ENCODE results near the gene LRMDA.
"Not testable (repeated sequence)": the region's sequence is repeated elsewhere in the genome, so short reads cannot be mapped to it uniquely, and the experiment has no call there.

LRMDA gene

GRCh38 chr10:76497666-76498065 lies 1066.2 kb downstream of the LRMDA start:
- DNase-seq = no peak

GRCh38 chr10:76504823-76505222 lies 1073.4 kb downstream of the LRMDA start:
- no peak for DNase-seq

- no peak for DNase-seq
Observed at GRCh38 chr10:76509446-76509845, 1078.0 kb downstream of the LRMDA start.

- no peak for DNase-seq
Observed at GRCh38 chr10:76514321-76514720, 1082.9 kb downstream of the LRMDA start.

GRCh38 chr10:76514869-76515268 lies 1083.4 kb downstream of the LRMDA start:
- no peak for DNase-seq

GRCh38 chr10:76522547-76522946 lies 1091.1 kb downstream of the LRMDA start:
- no peak for DNase-seq

GRCh38 chr10:76523246-76523645 lies 1091.8 kb downstream of the LRMDA start:
- DNase-seq = no peak

GRCh38 chr10:76523791-76524351 lies 1092.4 kb downstream of the LRMDA start:
- DNase-seq = no peak

GRCh38 chr10:76526833-76527232 lies 1095.4 kb downstream of the LRMDA start:
- DNase-seq = not testable (repeated sequence)

- no peak for DNase-seq
Observed at GRCh38 chr10:76540331-76540730, 1108.9 kb downstream of the LRMDA start.

- DNase-seq = no peak
Observed at GRCh38 chr10:76540786-76541185, 1109.4 kb downstream of the LRMDA start.

- no peak for DNase-seq
Observed at GRCh38 chr10:76541852-76542251, 1110.4 kb downstream of the LRMDA start.

- no peak for DNase-seq
Observed at GRCh38 chr10:76542307-76542930, 1111.0 kb downstream of the LRMDA start.

- no peak for DNase-seq
Observed at GRCh38 chr10:76543655-76544054, 1112.2 kb downstream of the LRMDA start.

GRCh38 chr10:76544789-76545188 lies 1113.4 kb downstream of the LRMDA start:
- no peak for DNase-seq

GRCh38 chr10:76546411-76546810 lies 1115.0 kb downstream of the LRMDA start:
- no peak for DNase-seq

- DNase-seq = peak; percentile 70
Observed at GRCh38 chr10:76547352-76547972, 1116.0 kb downstream of the LRMDA start.

- DNase-seq = no peak
Observed at GRCh38 chr10:76548716-76549115, 1117.3 kb downstream of the LRMDA start.

GRCh38 chr10:76549171-76549570 lies 1117.7 kb downstream of the LRMDA start:
- no peak for DNase-seq

- no peak for DNase-seq
Observed at GRCh38 chr10:76550806-76551205, 1119.4 kb downstream of the LRMDA start.

- DNase-seq = no peak
Observed at GRCh38 chr10:76552091-76552873, 1120.9 kb downstream of the LRMDA start.

- DNase-seq = no peak
Observed at GRCh38 chr10:76553263-76554032, 1122.0 kb downstream of the LRMDA start.

- DNase-seq = no peak
Observed at GRCh38 chr10:76554033-76554408, 1122.6 kb downstream of the LRMDA start.
